Measurements from ENCODE around the gene TSEN54. TPM values are rescaled to one million over a fixed set of nuclear protein-coding genes. Genes with fewer than 3 reads are reported as not detected.

The TSEN54 gene
- total RNA-seq, 2 donors from 2014 or later, result 29.7 to 50.7 TPM

DNA sequence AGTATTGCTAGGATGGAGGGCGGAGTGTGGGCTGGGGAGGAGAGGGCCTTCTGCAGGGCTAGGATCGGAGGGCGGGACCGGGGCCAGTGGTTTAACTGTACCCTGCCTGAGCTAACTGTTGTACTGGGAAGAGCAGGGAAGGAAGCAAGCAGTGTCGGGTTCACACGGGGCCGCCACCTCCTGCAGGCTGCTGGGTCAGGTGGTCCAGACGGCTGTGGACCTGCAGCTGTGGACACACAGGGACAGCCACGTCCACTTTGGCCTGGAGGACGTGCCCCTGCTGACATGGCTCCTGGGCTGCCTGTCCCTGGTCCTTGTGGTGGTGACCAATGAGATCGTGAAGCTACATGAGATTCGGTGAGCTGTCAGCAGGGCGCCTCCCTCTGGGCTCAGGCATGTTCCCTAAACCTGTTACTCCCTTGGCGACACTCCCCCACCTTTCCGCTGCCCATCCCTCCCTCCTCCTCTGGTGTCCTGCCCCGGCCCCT lies 17.6 kb upstream of the TSEN54 start:
- DNase-seq, result no peak
- intact Hi-C loops (cut with DNase I), result no loop called here
- Histone ChIP-seq H3K9ac (ENCODE audit: low read depth in 2 of 2, low read length in 2 of 2) (no peak overlapping the region), H3K27ac (no peak overlapping the region), H3K4me1 (no peaks in the 10 kb centered on the region), H3K27me3 (no peaks in the 10 kb centered on the region), H3K36me3 (no peaks in the 10 kb centered on the region), H3K9me3 (no peaks in the 10 kb centered on the region), H3K4me3 (no peak overlapping the region)
- TF ChIP-seq CTCF (IDR thresholded peaks at IDR 0.05), result no peak

- Histone ChIP-seq H3K27ac (no peak overlapping the region), H3K4me1 (no peaks in the 10 kb centered on the region), H3K4me3 (no peak overlapping the region), H3K27me3 (no peaks in the 10 kb centered on the region), H3K9ac (ENCODE audit: low read depth in 2 of 2, low read length in 2 of 2) (no peak overlapping the region), H3K9me3 (no peaks in the 10 kb centered on the region), H3K36me3 (no peaks in the 10 kb centered on the region)
- intact Hi-C loops (cut with DNase I), result no loop called here
- TF ChIP-seq CTCF (IDR thresholded peaks at IDR 0.05), result no peak
- no peak for DNase-seq
These were observed 16.9 kb upstream of the TSEN54 start for GRCh38 chr17:75499313-75500022.

DNA sequence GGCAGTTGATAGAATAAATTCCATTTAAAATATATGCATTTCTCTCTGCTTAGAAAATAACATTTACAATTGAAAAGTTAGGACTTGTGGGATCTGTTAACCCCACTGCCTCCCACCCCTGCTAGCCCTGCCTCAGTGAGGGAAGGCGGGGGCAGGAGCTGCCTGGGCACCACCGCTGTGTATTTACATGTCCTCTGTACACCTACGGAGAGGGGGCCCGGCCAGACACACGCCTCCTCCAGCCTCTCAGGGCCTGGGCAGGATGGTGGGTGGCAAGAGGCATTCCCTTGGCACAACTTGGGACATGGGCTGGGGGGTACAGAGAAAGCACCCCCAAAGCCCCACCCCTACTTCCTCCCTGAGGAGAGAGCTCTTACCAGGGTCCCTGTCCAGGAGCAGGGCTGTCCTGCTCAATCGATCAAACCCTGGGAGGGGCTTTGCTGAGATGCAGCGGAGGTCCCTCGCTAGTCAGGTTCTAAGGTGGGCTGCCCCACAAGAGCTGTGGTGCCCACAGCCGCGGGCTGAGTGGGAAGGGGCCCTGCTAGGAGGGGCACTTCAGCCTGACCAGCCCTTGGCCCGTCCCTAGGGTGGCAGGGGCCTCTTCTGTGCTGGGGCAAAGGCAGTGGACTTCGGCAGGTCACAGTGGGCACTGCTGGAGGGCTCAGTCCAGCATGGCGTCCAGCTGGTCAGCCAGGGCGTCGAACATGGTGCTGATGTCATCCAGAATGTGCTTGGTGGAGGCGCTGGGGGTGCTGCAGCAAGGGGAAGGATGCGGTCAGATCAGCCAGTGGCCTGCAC lies 15.7 kb upstream of the TSEN54 start:
- no peak for DNase-seq
- H3K4me3 ChIP-seq, result no peak overlapping the region
- TF ChIP-seq CTCF (IDR thresholded peaks at IDR 0.05), result no peak
- H3K27ac ChIP-seq, result no peak overlapping the region
- intact Hi-C loops (cut with DNase I), result no loop called here
- H3K9me3 ChIP-seq, result no peaks in the 10 kb centered on the region
- H3K4me1 ChIP-seq, result no peaks in the 10 kb centered on the region
- no peak overlapping the region for H3K9ac ChIP-seq (ENCODE audit: low read depth in 2 of 2, low read length in 2 of 2)
- H3K27me3 ChIP-seq, result no peaks in the 10 kb centered on the region
- no peaks in the 10 kb centered on the region for H3K36me3 ChIP-seq

GRCh38 chr17:75501378-75502071 lies 14.8 kb upstream of the TSEN54 start:
- Histone ChIP-seq H3K4me3 (no peak overlapping the region), H3K4me1 (no peaks in the 10 kb centered on the region), H3K9ac (ENCODE audit: low read depth in 2 of 2, low read length in 2 of 2) (no peak overlapping the region), H3K9me3 (no peaks in the 10 kb centered on the region), H3K36me3 (no peaks in the 10 kb centered on the region), H3K27me3 (no peaks in the 10 kb centered on the region), H3K27ac (no peak overlapping the region)
- TF ChIP-seq CTCF (IDR thresholded peaks at IDR 0.05), result no peak
- no peak for DNase-seq
- intact Hi-C loops (cut with DNase I), result no loop called here

DNA sequence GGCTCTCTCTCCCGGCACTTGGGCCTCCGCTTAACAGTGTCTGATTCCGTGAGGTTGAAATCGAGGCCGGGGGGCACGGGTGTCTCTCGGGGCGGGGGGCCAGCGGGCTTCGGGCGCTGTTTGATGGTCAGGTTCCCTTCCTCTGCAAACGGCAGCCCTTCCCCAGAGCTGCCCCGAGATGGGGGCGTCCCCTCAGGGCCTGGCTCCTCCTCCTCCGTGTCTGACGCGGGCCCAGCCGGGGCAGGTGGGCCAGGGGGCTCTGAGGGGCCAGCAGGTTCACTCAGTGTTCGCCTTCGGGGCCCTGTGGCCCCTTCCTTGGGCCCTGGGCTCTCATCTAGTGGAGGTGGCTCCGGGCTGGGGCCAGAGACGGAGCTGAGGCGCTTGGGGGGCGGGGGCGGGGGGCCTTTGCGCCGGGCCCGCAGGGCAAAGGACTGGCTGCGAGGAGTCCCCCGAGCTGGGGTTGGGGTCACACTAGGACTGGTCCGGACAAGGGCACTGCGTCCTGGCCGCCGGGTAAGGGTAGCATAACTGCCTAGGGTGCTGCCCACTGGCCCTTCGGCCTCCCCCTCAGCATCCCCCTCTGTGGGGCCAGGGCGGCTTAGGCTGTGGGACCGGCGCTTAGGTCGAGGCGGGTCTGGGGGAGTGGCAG lies 14.1 kb upstream of the TSEN54 start:
- no peak overlapping the region for H3K4me3 ChIP-seq
- no peak overlapping the region for H3K9ac ChIP-seq (ENCODE audit: low read depth in 2 of 2, low read length in 2 of 2)
- H3K9me3 ChIP-seq, result no peaks in the 10 kb centered on the region
- intact Hi-C loops (cut with DNase I), result no loop called here
- no peaks in the 10 kb centered on the region for H3K36me3 ChIP-seq
- TF ChIP-seq CTCF (IDR thresholded peaks at IDR 0.05), result no peak
- H3K4me1 ChIP-seq, result no peaks in the 10 kb centered on the region
- H3K27me3 ChIP-seq, result no peaks in the 10 kb centered on the region
- H3K27ac ChIP-seq, result no peak overlapping the region
- no peak for DNase-seq
